Measurements from ENCODE around the gene MFAP4. TPM values are rescaled to one million over a fixed set of nuclear protein-coding genes. Genes with fewer than 3 reads are reported as not detected.

The MFAP4 gene
- polyA plus RNA-seq, 3 donors: 0.12 to 0.73 (median 0.12) TPM

GRCh38 chr17:19397556-19398041 is 10.6 kb upstream of the MFAP4 start:
- Histone ChIP-seq H2AFZ (ENCODE audit: insufficient read depth, low read depth, low read length, poor library complexity, severe bottlenecking) (peak overlapping the region; percentile 27), H3K36me3 (replicated peaks in 1 of 2; ENCODE audit: control insufficient read depth in 1 of 2, insufficient read depth in 2 of 2, low read length in 2 of 2) (no peaks in the 10 kb centered on the region), H3K27ac (ENCODE audit: low read depth in 1 of 2, low read length in 2 of 2) (peak overlapping the region; percentile 93 to 94), H3K9me3 (replicated peaks in 1 of 2; ENCODE audit: control insufficient read depth in 1 of 2, insufficient read depth in 1 of 2, low read length in 2 of 2) (no peaks in the 10 kb centered on the region), H4K20me1 (ENCODE audit: insufficient read depth, low read length) (no peaks in the 10 kb centered on the region), H3K4me3 (replicated peaks in 1 of 3; ENCODE audit: low read depth in 2 of 3, low read length in 3 of 3) (no peak overlapping the region), H3K4me1 (ENCODE audit: control insufficient read depth in 1 of 2, insufficient read depth in 2 of 2, low read length in 2 of 2) (peaks cover 36 to 37% of the 10 kb centered on the region in 2 donors), H3K27me3 (ENCODE audit: control insufficient read depth in 2 of 2, insufficient read depth in 2 of 2, low read length in 2 of 2) (no peaks in the 10 kb centered on the region), H3K9ac (ENCODE audit: insufficient read depth, low read length, poor library complexity, severe bottlenecking) (peak overlapping the region; percentile 53), H3K4me2 (replicated peaks; ENCODE audit: extremely low read depth, low read length, poor library complexity, severe bottlenecking) (no peak overlapping the region), H3K79me2 (ENCODE audit: insufficient read depth, low read length) (no peaks in the 10 kb centered on the region)
- Mint-ChIP-seq H3K4me1 (peaks cover 36% of the 10 kb centered on the region), H3K4me3 (no peak overlapping the region), H3K27ac (peak overlapping the region; percentile 90 to 99 (median 97)), H3K27me3 (ENCODE audit: low read depth in 3 of 3) (peaks cover 0 to 7% (median 3%) of the 10 kb centered on the region in 3 donors), H3K9me3 (peaks cover 0 to 2% (median 0%) of the 10 kb centered on the region in 7 donors), H3K36me3 (peaks cover 0 to 6% of the 10 kb centered on the region in 2 donors)
- intact Hi-C loops (cut with micrococcal nuclease): loop anchor here in 1 of 2 donors (1.0 to 2.0 kb wide), 2 partner anchors 11 to 19 kb away; partner anchors contain the start of gene MAPK7
- 90% methylated on average over 2 of the region's 6 CpGs for whole genome bisulfite sequencing (ENCODE audit: insufficient coverage)
- DNase-seq: no peak
- TF ChIP-seq CTCF (IDR thresholded peaks at IDR 0.05): no peak

- Histone ChIP-seq H2AFZ (ENCODE audit: insufficient read depth, low read depth, low read length, poor library complexity, severe bottlenecking) (no peak overlapping the region), H3K27ac (ENCODE audit: low read depth in 1 of 2, low read length in 2 of 2) (no peak overlapping the region), H3K79me2 (ENCODE audit: insufficient read depth, low read length) (no peaks in the 10 kb centered on the region), H4K20me1 (ENCODE audit: insufficient read depth, low read length) (no peaks in the 10 kb centered on the region), H3K4me2 (replicated peaks; ENCODE audit: extremely low read depth, low read length, poor library complexity, severe bottlenecking) (no peak overlapping the region), H3K4me3 (replicated peaks in 1 of 3; ENCODE audit: low read depth in 2 of 3, low read length in 3 of 3) (no peak overlapping the region), H3K9me3 (replicated peaks in 1 of 2; ENCODE audit: control insufficient read depth in 1 of 2, insufficient read depth in 1 of 2, low read length in 2 of 2) (no peaks in the 10 kb centered on the region), H3K4me1 (ENCODE audit: control insufficient read depth in 1 of 2, insufficient read depth in 2 of 2, low read length in 2 of 2) (peaks cover 28 to 32% of the 10 kb centered on the region in 2 donors), H3K36me3 (replicated peaks in 1 of 2; ENCODE audit: control insufficient read depth in 1 of 2, insufficient read depth in 2 of 2, low read length in 2 of 2) (no peaks in the 10 kb centered on the region), H3K9ac (ENCODE audit: insufficient read depth, low read length, poor library complexity, severe bottlenecking) (no peak overlapping the region), H3K27me3 (ENCODE audit: control insufficient read depth in 2 of 2, insufficient read depth in 2 of 2, low read length in 2 of 2) (no peaks in the 10 kb centered on the region)
- Mint-ChIP-seq H3K27me3 (ENCODE audit: low read depth in 3 of 3) (peaks cover 3 to 6% (median 4%) of the 10 kb centered on the region in 3 donors), H3K4me3 (no peak overlapping the region), H3K4me1 (peaks cover 31% of the 10 kb centered on the region), H3K36me3 (peaks cover 3 to 10% of the 10 kb centered on the region in 2 donors), H3K27ac (peak overlapping the region in 1 of 7 donors; percentile 76), H3K9me3 (no peaks in the 10 kb centered on the region)
- 100% methylated on average over 4 of the region's 7 CpGs for WGBS (ENCODE audit: insufficient coverage)
- intact Hi-C loops (cut with micrococcal nuclease): no loop called here
- no peak for TF ChIP-seq CTCF (IDR thresholded peaks at IDR 0.05)
- no peak for DNase-seq
These were observed 5.3 kb upstream of the MFAP4 start for GRCh38 chr17:19392303-19392702.
